Liver (tissue), 3 donors: Measurements from ENCODE around the gene PSMB7.

Experiments used
- EGR1 ChIP-seq, 2 donors: IDR thresholded peaks; 2 replicates each; pipeline ENCODE4 v1.6.1; 2016 to 2018; ENCODE audit warnings: antibody characterized with exemption in 2 of 2, low read depth in 2 of 2
- FOXA1 ChIP-seq: IDR thresholded peaks from 2 replicates; pipeline ENCODE4 v1.6.1; 2016; ENCODE audit warnings: antibody characterized with exemption
- GABPA ChIP-seq, 2 donors: IDR thresholded peaks in 1 of 2; conservative IDR thresholded peaks in 1 of 2; 2 replicates each; pipeline ENCODE4 v1.6.1; 2016; ENCODE audit warnings: antibody characterized with exemption in 2 of 2, mild to moderate bottlenecking in 1 of 2, moderate library complexity in 1 of 2
- JUND ChIP-seq, 2 donors: IDR thresholded peaks; 2 replicates each; pipeline ENCODE4 v1.6.1; 2016; ENCODE audit warnings: antibody characterized with exemption in 2 of 2
- RAD21 ChIP-seq, 2 donors: IDR thresholded peaks; 2 replicates each; pipeline ENCODE4 v1.6.1; 2016; ENCODE audit warnings: antibody characterized with exemption in 2 of 2, mild to moderate bottlenecking in 2 of 2
- SP1 ChIP-seq: IDR thresholded peaks from 2 replicates; pipeline ENCODE4 v1.6.1; 2018; ENCODE audit warnings: antibody characterized with exemption, mild to moderate bottlenecking
- TF ChIP-seq, protein P1 (sequence below): fragments of 150-350 bp; IDR thresholded peaks from 2 replicates; pipeline ENCODE4 v1.5.1; 2017; ENCODE audit warnings: improper control_type of control experiment, low read depth, low read length; ENCODE audit not compliant: missing input control
- TF ChIP-seq, protein P2 (sequence below): IDR thresholded peaks from 2 replicates; pipeline ENCODE4 v1.6.1; 2016; ENCODE audit warnings: antibody characterized with exemption, mild to moderate bottlenecking
- TF ChIP-seq, protein P3 (sequence below): IDR thresholded peaks from 2 replicates; pipeline ENCODE4 v1.6.1; 2016; ENCODE audit warnings: antibody characterized with exemption
- TF ChIP-seq, protein P4 (sequence below): IDR thresholded peaks from 2 replicates; pipeline ENCODE4 v1.6.1; 2016; ENCODE audit warnings: antibody characterized with exemption
- donor health status: healthy.
- donor health status: healthy.

DNA sequence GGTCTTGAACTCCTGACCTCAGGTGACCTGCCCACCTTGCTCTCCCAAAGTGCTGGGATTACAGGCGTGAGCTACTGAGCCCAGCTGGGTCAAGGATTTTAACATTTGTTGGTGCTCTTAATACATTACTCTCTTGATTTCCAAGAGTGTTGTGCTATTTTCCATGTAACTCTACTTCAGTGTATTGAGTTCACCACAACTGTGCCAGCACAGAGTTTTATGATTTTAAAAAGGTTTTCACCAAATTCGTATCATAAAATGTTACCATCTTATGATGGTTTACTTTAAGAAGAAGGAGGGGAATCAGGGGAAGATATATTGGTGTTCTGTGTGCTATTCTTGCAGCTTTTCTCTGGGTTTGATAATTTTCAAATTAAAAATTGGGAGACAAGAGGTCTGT is 28.4 kb upstream of the PSMB7 start:
- TF ChIP-seq SP1, result no peak
- TF ChIP-seq, protein P1, sequence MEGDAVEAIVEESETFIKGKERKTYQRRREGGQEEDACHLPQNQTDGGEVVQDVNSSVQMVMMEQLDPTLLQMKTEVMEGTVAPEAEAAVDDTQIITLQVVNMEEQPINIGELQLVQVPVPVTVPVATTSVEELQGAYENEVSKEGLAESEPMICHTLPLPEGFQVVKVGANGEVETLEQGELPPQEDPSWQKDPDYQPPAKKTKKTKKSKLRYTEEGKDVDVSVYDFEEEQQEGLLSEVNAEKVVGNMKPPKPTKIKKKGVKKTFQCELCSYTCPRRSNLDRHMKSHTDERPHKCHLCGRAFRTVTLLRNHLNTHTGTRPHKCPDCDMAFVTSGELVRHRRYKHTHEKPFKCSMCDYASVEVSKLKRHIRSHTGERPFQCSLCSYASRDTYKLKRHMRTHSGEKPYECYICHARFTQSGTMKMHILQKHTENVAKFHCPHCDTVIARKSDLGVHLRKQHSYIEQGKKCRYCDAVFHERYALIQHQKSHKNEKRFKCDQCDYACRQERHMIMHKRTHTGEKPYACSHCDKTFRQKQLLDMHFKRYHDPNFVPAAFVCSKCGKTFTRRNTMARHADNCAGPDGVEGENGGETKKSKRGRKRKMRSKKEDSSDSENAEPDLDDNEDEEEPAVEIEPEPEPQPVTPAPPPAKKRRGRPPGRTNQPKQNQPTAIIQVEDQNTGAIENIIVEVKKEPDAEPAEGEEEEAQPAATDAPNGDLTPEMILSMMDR, result no peak
- TF ChIP-seq, protein P2, sequence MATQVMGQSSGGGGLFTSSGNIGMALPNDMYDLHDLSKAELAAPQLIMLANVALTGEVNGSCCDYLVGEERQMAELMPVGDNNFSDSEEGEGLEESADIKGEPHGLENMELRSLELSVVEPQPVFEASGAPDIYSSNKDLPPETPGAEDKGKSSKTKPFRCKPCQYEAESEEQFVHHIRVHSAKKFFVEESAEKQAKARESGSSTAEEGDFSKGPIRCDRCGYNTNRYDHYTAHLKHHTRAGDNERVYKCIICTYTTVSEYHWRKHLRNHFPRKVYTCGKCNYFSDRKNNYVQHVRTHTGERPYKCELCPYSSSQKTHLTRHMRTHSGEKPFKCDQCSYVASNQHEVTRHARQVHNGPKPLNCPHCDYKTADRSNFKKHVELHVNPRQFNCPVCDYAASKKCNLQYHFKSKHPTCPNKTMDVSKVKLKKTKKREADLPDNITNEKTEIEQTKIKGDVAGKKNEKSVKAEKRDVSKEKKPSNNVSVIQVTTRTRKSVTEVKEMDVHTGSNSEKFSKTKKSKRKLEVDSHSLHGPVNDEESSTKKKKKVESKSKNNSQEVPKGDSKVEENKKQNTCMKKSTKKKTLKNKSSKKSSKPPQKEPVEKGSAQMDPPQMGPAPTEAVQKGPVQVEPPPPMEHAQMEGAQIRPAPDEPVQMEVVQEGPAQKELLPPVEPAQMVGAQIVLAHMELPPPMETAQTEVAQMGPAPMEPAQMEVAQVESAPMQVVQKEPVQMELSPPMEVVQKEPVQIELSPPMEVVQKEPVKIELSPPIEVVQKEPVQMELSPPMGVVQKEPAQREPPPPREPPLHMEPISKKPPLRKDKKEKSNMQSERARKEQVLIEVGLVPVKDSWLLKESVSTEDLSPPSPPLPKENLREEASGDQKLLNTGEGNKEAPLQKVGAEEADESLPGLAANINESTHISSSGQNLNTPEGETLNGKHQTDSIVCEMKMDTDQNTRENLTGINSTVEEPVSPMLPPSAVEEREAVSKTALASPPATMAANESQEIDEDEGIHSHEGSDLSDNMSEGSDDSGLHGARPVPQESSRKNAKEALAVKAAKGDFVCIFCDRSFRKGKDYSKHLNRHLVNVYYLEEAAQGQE, result no peak
- TF ChIP-seq, protein P3, sequence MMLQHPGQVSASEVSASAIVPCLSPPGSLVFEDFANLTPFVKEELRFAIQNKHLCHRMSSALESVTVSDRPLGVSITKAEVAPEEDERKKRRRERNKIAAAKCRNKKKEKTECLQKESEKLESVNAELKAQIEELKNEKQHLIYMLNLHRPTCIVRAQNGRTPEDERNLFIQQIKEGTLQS, result no peak
- TF ChIP-seq, protein P4, sequence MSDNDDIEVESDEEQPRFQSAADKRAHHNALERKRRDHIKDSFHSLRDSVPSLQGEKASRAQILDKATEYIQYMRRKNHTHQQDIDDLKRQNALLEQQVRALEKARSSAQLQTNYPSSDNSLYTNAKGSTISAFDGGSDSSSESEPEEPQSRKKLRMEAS, result no peak
- no peak for TF ChIP-seq JUND (IDR thresholded peaks at IDR 0.05)
- TF ChIP-seq RAD21 (IDR thresholded peaks at IDR 0.05), result no peak
- no peak for TF ChIP-seq EGR1 (IDR thresholded peaks at IDR 0.05; ENCODE audit: low read depth in 2 of 2)
- no peak for TF ChIP-seq GABPA (IDR thresholded peaks at IDR 0.05 in 1 of 2, conservative IDR thresholded peaks at IDR 0.05 in 1 of 2)
- no peak for TF ChIP-seq FOXA1
